HG02798 (cell line): ENCODE measurements around the gene AIRE.

ENCODE experiments used
- ATAC-seq: cut with Tn5 transposase; IDR thresholded peaks from one replicate; pipeline ENCODE4 v1.9.1; 2021; ENCODE audit warnings: mild to moderate bottlenecking; ENCODE audit not compliant: unreplicated experiment, poor library complexity

AIRE gene

GRCh38 chr21:44321846-44322450, 36.3 kb downstream of the AIRE start:
- ATAC-seq: no peak

GRCh38 chr21:44322621-44323325, 37.1 kb downstream of the AIRE start:
- ATAC-seq: no peak

GRCh38 chr21:44323591-44323990, 37.9 kb downstream of the AIRE start:
- no peak for ATAC-seq

- ATAC-seq: no peak
Observed at GRCh38 chr21:44324106-44324853, 38.6 kb downstream of the AIRE start.

- no peak for ATAC-seq
Observed at GRCh38 chr21:44324854-44325107, 39.1 kb downstream of the AIRE start.

GRCh38 chr21:44325386-44326271, 40.0 kb downstream of the AIRE start:
- ATAC-seq: no peak

- ATAC-seq: no peak
Observed at GRCh38 chr21:44326272-44326647, 40.6 kb downstream of the AIRE start.

- ATAC-seq: no peak
Observed at GRCh38 chr21:44326716-44327602, 41.3 kb downstream of the AIRE start.

- ATAC-seq: no peak
Observed at GRCh38 chr21:44327603-44327974, 41.9 kb downstream of the AIRE start.

GRCh38 chr21:44328242-44328895, 42.7 kb downstream of the AIRE start:
- ATAC-seq: no peak

- no peak for ATAC-seq
Observed at GRCh38 chr21:44329086-44329889, 43.6 kb downstream of the AIRE start.

- no peak for ATAC-seq
Observed at GRCh38 chr21:44329971-44330681, 44.5 kb downstream of the AIRE start.

- ATAC-seq: no peak
Observed at GRCh38 chr21:44330698-44331097, 45.0 kb downstream of the AIRE start.

GRCh38 chr21:44331209-44331608, 45.5 kb downstream of the AIRE start:
- no peak for ATAC-seq

GRCh38 chr21:44331650-44332307, 46.1 kb downstream of the AIRE start:
- no peak for ATAC-seq

GRCh38 chr21:44332383-44332782, 46.7 kb downstream of the AIRE start:
- no peak for ATAC-seq

- ATAC-seq: no peak
Observed at GRCh38 chr21:44332965-44333364, 47.3 kb downstream of the AIRE start.
